HG03097 (cell line): ENCODE data around the gene TF.

Source experiments
- ATAC-seq: cut with Tn5 transposase; IDR thresholded peaks from one replicate; pipeline ENCODE4 v1.9.1; 2021; ENCODE audit not compliant: unreplicated experiment, low FRiP score

The TF gene

DNA sequence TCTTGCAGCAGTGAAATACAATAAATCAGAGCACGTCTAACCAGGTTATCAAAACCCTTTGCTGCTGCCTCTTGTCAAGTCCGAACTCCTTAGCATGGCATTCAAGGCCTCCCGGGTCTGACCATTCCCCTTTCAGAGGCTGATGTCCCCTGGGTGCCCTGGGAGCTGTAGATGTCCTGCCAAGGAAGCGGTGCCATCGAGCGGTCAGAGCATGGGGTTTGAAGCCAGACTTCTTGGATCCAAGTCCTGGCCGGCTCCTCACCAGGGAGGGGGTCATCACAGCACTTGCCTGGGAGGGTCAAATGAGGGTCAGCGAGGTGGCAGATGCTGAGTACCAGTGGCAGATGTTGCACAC lies 496 bp downstream of the TF start:
- ATAC-seq = no peak

GRCh38 chr3:133747373-133747772 lies 1.2 kb downstream of the TF start:
- no peak for ATAC-seq

- ATAC-seq = no peak
Measured at GRCh38 chr3:133747907-133748639, 1.9 kb downstream of the TF start.

- ATAC-seq = no peak
Measured at GRCh38 chr3:133749427-133750258, 3.5 kb downstream of the TF start.

- ATAC-seq = no peak
Measured at GRCh38 chr3:133750259-133750656, 4.1 kb downstream of the TF start.

GRCh38 chr3:133753107-133753778 lies 7.0 kb downstream of the TF start:
- no peak for ATAC-seq

GRCh38 chr3:133753779-133754164 lies 7.6 kb downstream of the TF start:
- no peak for ATAC-seq

- no peak for ATAC-seq
Measured at GRCh38 chr3:133754455-133754854, 8.3 kb downstream of the TF start.

GRCh38 chr3:133754973-133755828 lies 9.0 kb downstream of the TF start:
- ATAC-seq = no peak

GRCh38 chr3:133756716-133757694 lies 10.8 kb downstream of the TF start:
- ATAC-seq = no peak

GRCh38 chr3:133757701-133758567 lies 11.7 kb downstream of the TF start:
- no peak for ATAC-seq

DNA sequence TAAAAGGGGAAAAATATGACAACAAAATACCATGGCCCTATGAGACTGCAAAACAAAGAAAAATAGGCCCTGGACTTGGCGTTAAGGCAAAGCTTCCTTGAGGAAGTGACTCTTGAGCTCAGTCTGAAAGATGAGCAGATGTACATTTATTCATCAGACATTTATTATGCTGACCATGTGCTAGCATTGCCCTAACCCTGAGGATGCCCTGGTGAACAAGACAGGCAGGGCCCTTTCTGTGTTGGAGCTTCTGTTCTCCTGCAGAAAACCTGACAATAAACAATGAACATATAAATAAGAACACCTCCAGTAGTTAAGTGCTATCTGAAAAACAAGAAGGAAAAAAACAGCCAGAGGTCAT lies 12.4 kb downstream of the TF start:
- ATAC-seq = no peak

GRCh38 chr3:133758964-133759739 lies 13.0 kb downstream of the TF start:
- no peak for ATAC-seq

DNA sequence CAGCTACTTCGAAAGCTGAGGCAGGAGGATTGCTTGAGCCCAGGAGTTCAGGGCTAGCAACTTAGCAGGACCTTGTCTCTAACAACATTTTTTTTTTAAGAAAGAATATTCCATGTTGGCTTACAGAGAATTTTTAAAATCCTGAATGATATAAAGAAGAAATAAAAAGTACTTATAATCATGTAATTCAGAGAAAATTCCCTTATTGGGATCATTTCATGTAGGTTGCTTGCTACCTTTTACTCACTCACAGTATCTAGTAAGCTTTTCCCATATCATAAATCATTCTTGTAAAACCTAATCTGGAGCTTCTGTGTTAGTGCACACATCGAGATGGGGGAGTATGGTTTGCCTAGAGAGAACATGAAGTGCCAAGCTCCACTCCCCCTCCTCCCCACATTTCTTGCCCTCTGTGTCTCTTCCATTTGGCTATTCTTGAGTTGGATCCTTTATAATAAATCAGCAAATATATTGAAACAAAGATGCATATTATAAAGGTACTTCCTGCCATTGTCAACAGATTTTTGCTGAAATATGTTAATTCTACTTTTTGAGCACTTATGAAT lies 13.6 kb downstream of the TF start:
- no peak for ATAC-seq

GRCh38 chr3:133760916-133761315 lies 14.7 kb downstream of the TF start:
- no peak for ATAC-seq

- no peak for ATAC-seq
Measured at GRCh38 chr3:133761605-133762484, 15.7 kb downstream of the TF start.

DNA sequence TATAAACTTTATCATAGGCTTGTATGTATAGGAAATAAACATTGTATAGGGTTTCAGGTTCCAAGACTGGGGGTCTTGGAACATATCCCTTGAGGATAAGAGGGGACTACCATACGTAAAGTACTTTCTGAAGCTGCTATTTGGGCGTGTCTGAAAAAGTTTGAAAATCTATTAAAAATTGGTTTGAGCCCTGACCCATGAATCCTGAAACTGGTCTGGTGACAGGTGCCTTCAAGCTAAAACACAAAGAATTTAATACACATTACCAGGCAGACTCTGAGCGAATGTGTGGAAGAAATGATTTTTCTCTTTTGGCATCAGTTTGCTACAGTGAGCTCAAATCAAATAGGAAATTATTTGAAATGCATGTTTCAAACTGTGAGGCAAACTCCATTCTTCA lies 16.3 kb downstream of the TF start:
- no peak for ATAC-seq
